Mesendoderm (in vitro differentiated cells): ENCODE measurements around the gene CRAMP1.

Source experiments
- DNase-seq: peaks from one replicate; pipeline ENCODE4 v3.0.0; 2013
- H2AK5ac ChIP-seq: 2 replicates; pipeline ENCODE4 v1.6.1; 2013; ENCODE audit warnings: low read length, inconsistent platforms
- H2BK120ac ChIP-seq: 2 replicates; pipeline ENCODE4 v1.6.1; 2013; ENCODE audit warnings: low read depth, mild to moderate bottlenecking, low read length, moderate library complexity, mixed read lengths
- H2BK15ac ChIP-seq: replicated peaks from 2 replicates; pipeline ENCODE4 v1.6.1; 2013; ENCODE audit warnings: low read depth, mild to moderate bottlenecking, moderate library complexity
- H2BK5ac ChIP-seq: 2 replicates; pipeline ENCODE4 v1.6.1; 2013; ENCODE audit warnings: low read length, inconsistent platforms
- H3K18ac ChIP-seq: 2 replicates; pipeline ENCODE4 v1.6.1; 2013; ENCODE audit warnings: mild to moderate bottlenecking, low read length, mixed read lengths
- H3K23ac ChIP-seq: one replicate; pipeline ENCODE4 v1.6.1; 2013; ENCODE audit warnings: low read length
- H3K27ac ChIP-seq: 2 replicates; pipeline ENCODE4 v1.5.1; 2013; ENCODE audit warnings: low read depth, mild to moderate bottlenecking, inconsistent platforms, low read length, moderate library complexity
- H3K27me3 ChIP-seq: 2 replicates; pipeline ENCODE4 v1.6.1; 2013; ENCODE audit warnings: low read length, control low read depth, mild to moderate bottlenecking, inconsistent platforms; ENCODE audit not compliant: insufficient read depth, poor library complexity
- H3K36me3 ChIP-seq: 2 replicates; pipeline ENCODE4 v1.6.1; 2013; ENCODE audit warnings: low read length, inconsistent platforms; ENCODE audit not compliant: control insufficient read depth, insufficient read depth
- H3K4ac ChIP-seq: one replicate; pipeline ENCODE4 v1.6.1; 2013; ENCODE audit warnings: low read depth, mild to moderate bottlenecking, low read length, moderate library complexity
- H3K4me1 ChIP-seq: 2 replicates; pipeline ENCODE4 v1.6.1; 2013; ENCODE audit warnings: low read depth, low read length, inconsistent platforms; ENCODE audit not compliant: control insufficient read depth
- H3K4me2 ChIP-seq: 2 replicates; pipeline ENCODE4 v1.6.1; 2013; ENCODE audit warnings: low read length
- H3K4me3 ChIP-seq: 2 replicates; pipeline ENCODE4 v1.5.1; 2013; ENCODE audit warnings: mild to moderate bottlenecking, low read length
- H3K56ac ChIP-seq: one replicate; pipeline ENCODE4 v1.6.1; 2013; ENCODE audit warnings: low read length
- H3K79me1 ChIP-seq: 2 replicates; pipeline ENCODE4 v1.6.1; 2013; ENCODE audit warnings: low read length, inconsistent platforms
- H3K79me2 ChIP-seq: 2 replicates; pipeline ENCODE4 v1.6.1; 2013; ENCODE audit warnings: mild to moderate bottlenecking, low read length; ENCODE audit not compliant: control insufficient read depth, insufficient read depth
- H3K9ac ChIP-seq: 2 replicates; pipeline ENCODE4 v1.6.1; 2013; ENCODE audit warnings: low read length, inconsistent platforms
- H4K5ac ChIP-seq: one replicate; pipeline ENCODE4 v1.6.1; 2013; ENCODE audit warnings: low read length
- H4K8ac ChIP-seq: one replicate; pipeline ENCODE4 v1.6.1; 2013; ENCODE audit warnings: low read depth, mild to moderate bottlenecking, control low read depth, low read length, moderate library complexity
- WGBS: extraction: QIAGEN DNeasy Blood & Tissue Kit; methylation state at CpG from one replicate; pipeline ENCODE4 v1.1.7; 2013; ENCODE audit warnings: low lambda C conversion rate, missing lambda C conversion rate; ENCODE audit not compliant: insufficient coverage; ENCODE audit errors: extremely low coverage; 5-methylcytosine and 5-hydroxymethylcytosine counted together

Gene CRAMP1

DNA sequence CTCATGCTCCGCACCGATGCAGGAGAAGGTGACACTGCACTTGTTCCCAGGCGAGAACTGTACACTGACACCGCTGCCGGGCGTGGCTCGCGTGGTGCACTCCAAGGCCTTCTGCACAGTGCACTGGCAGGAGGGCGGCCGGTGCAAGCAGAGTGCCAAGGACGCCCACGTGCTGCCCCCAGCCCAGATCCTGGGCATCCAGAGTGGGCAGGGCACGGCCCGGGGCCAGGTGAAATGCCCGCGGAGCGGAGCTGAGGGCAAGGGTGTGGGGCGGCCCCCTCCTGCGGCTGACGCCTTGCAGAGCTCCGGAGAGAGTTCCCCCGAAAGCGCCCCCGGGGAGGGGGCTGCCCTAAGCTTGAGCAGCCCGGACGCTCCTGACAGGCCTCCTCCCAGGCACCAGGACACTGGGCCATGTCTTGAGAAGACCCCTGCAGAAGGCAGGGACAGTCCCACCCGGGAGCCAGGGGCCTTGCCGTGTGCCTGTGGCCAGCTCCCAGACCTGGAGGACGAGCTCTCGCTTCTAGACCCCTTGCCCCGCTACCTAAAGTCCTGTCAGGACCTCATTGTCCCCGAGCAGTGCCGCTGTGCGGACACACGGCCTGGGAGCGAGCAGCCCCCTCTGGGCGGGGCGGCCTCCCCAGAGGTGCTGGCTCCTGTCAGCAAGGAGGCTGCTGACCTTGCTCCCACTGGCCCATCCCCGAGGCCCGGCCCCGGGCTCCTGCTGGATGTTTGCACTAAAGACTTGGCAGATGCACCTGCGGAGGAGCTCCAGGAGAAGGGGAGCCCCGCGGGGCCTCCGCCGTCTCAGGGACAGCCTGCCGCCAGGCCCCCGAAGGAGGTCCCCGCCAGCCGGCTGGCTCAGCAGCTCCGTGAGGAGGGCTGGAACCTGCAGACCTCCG lies 44.0 kb downstream of the CRAMP1 start:
- Histone ChIP-seq H3K79me2 (no peaks in the 10 kb centered on the region), H3K4me2 (no peak overlapping the region), H2AK5ac (no peak overlapping the region), H3K36me3 (peaks cover 7% of the 10 kb centered on the region), H3K18ac (no peak overlapping the region), H3K4ac (no peak overlapping the region), H2BK15ac (no peak overlapping the region), H4K8ac (no peak overlapping the region), H3K9ac (no peak overlapping the region), H3K79me1 (peaks cover 4% of the 10 kb centered on the region), H3K4me1 (no peaks in the 10 kb centered on the region), H2BK120ac (no peak overlapping the region), H3K56ac (no peak overlapping the region), H3K4me3 (no peak overlapping the region), H2BK5ac (no peak overlapping the region), H4K5ac (no peak overlapping the region), H3K27me3 (no peaks in the 10 kb centered on the region), H3K27ac (no peak overlapping the region), H3K23ac (no peak overlapping the region)
- no peak for DNase-seq
- WGBS = no CpG with 5 or more reads among the region's 52 CpGs

- Histone ChIP-seq H3K27ac (no peak overlapping the region), H4K5ac (no peak overlapping the region), H2BK15ac (no peak overlapping the region), H2BK120ac (no peak overlapping the region), H3K9ac (no peak overlapping the region), H3K4me2 (no peak overlapping the region), H3K79me1 (no peaks in the 10 kb centered on the region), H3K79me2 (no peaks in the 10 kb centered on the region), H3K18ac (no peak overlapping the region), H3K4ac (no peak overlapping the region), H3K56ac (no peak overlapping the region), H3K27me3 (no peaks in the 10 kb centered on the region), H3K23ac (no peak overlapping the region), H4K8ac (no peak overlapping the region), H2AK5ac (no peak overlapping the region), H3K36me3 (peaks cover 9% of the 10 kb centered on the region), H2BK5ac (no peak overlapping the region), H3K4me1 (no peaks in the 10 kb centered on the region), H3K4me3 (no peak overlapping the region)
- DNase-seq = no peak
- no CpG with 5 or more reads among the region's 24 CpGs for WGBS
Measured at GRCh38 chr16:1656808-1657617, 44.9 kb downstream of the CRAMP1 start.

DNA sequence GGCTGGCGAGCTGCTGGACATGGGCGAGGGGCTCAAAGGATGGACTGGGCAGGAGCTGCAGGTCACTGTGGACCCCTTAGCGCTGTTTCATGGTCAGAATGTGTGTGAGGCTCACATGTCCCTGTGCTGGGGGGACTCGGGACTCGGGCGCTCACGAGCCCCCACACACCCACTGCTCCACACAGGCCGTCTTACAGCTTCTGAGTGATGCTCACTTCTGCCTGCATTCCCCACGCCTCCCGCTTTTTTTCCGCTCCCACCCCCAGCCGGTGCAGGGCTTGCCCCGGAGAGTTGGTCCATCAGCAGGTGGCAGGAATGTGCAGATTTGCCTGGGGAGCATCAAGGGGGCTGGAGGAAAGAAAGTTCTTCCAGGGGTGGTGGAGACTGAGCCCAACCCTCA lies 45.7 kb downstream of the CRAMP1 start:
- no CpG with 5 or more reads among the region's 13 CpGs for WGBS
- H3K4ac ChIP-seq = no peak overlapping the region
- H4K8ac ChIP-seq = no peak overlapping the region
- H3K18ac ChIP-seq = no peak overlapping the region
- no peaks in the 10 kb centered on the region for H3K79me2 ChIP-seq
- no peak overlapping the region for H2AK5ac ChIP-seq
- H3K79me1 ChIP-seq = no peaks in the 10 kb centered on the region
- no peaks in the 10 kb centered on the region for H3K4me1 ChIP-seq
- H2BK5ac ChIP-seq = no peak overlapping the region
- no peak overlapping the region for H3K4me3 ChIP-seq
- no peak overlapping the region for H3K4me2 ChIP-seq
- H3K9ac ChIP-seq = no peak overlapping the region
- H3K27me3 ChIP-seq = no peaks in the 10 kb centered on the region
- H2BK120ac ChIP-seq = no peak overlapping the region
- no peak for DNase-seq
- no peak overlapping the region for H3K27ac ChIP-seq
- H3K23ac ChIP-seq = no peak overlapping the region
- H3K36me3 ChIP-seq = peaks cover 14% of the 10 kb centered on the region
- no peak overlapping the region for H2BK15ac ChIP-seq
- H3K56ac ChIP-seq = no peak overlapping the region
- H4K5ac ChIP-seq = no peak overlapping the region

DNA sequence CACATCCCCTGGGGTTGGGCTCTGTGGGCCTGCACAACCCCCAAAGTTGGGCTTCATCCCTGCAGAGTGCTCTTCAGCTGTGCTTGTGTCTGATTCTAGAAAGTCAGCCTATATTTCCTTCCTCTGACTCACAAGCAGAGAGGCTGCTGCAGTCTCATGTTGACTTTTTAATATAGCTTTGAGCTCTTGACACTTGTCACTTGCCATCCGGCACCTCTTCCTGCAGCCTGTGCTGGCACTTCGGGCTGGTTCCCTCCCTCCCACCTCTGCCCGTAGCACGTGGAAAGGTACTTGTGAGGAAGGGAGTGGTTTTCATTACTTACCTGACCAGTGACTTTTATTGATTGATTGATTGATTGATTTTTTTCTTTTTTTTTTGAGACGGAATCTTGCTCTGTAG lies 46.9 kb downstream of the CRAMP1 start:
- H3K36me3 ChIP-seq = peaks cover 14% of the 10 kb centered on the region
- no peak overlapping the region for H3K9ac ChIP-seq
- no CpG with 5 or more reads among the region's 5 CpGs for WGBS

GRCh38 chr16:1661826-1662225 lies 49.7 kb downstream of the CRAMP1 start:
- H4K8ac ChIP-seq = no peak overlapping the region
- H3K23ac ChIP-seq = no peak overlapping the region
- no CpG with 5 or more reads among the region's 2 CpGs for WGBS
- H3K18ac ChIP-seq = no peak overlapping the region
- no peak overlapping the region for H3K9ac ChIP-seq
- H3K56ac ChIP-seq = no peak overlapping the region
- H2BK15ac ChIP-seq = no peak overlapping the region
- no peak overlapping the region for H2AK5ac ChIP-seq
- peaks cover 13% of the 10 kb centered on the region for H3K36me3 ChIP-seq
- no peaks in the 10 kb centered on the region for H3K79me2 ChIP-seq
- no peak for DNase-seq
- no peak overlapping the region for H3K27ac ChIP-seq
- H3K79me1 ChIP-seq = no peaks in the 10 kb centered on the region
- no peak overlapping the region for H3K4me3 ChIP-seq
- H3K27me3 ChIP-seq = no peaks in the 10 kb centered on the region
- H4K5ac ChIP-seq = no peak overlapping the region
- no peak overlapping the region for H3K4ac ChIP-seq
- H2BK5ac ChIP-seq = no peak overlapping the region
- H3K4me1 ChIP-seq = no peaks in the 10 kb centered on the region
- no peak overlapping the region for H2BK120ac ChIP-seq
- no peak overlapping the region for H3K4me2 ChIP-seq

More for the DNA sequence above, 46.9 kb downstream of the CRAMP1 start:
- no peak for DNase-seq
- H3K23ac ChIP-seq = no peak overlapping the region
- H2AK5ac ChIP-seq = no peak overlapping the region
- no peak overlapping the region for H3K4me3 ChIP-seq
- no peaks in the 10 kb centered on the region for H3K79me1 ChIP-seq
- no peak overlapping the region for H2BK15ac ChIP-seq
- H3K18ac ChIP-seq = no peak overlapping the region
- H3K27ac ChIP-seq = no peak overlapping the region
- no peak overlapping the region for H4K8ac ChIP-seq
- H2BK5ac ChIP-seq = no peak overlapping the region
- no peak overlapping the region for H3K56ac ChIP-seq
- no peak overlapping the region for H4K5ac ChIP-seq
- H3K27me3 ChIP-seq = no peaks in the 10 kb centered on the region
- H3K79me2 ChIP-seq = no peaks in the 10 kb centered on the region
- no peak overlapping the region for H2BK120ac ChIP-seq
- H3K4me1 ChIP-seq = no peaks in the 10 kb centered on the region
- H3K4ac ChIP-seq = no peak overlapping the region
- no peak overlapping the region for H3K4me2 ChIP-seq
